Measurements from ENCODE around the gene PHF14.
"Not testable (repeated sequence)": the region's sequence is repeated elsewhere in the genome, so short reads cannot be mapped to it uniquely, and the experiment has no call there.

The PHF14 gene

GRCh38 chr7:10939911-10940703 lies 33.6 kb upstream of the PHF14 start:
- peak overlapping the region; percentile 93 for H3K4me3 ChIP-seq (ENCODE audit: low read length)
- DNase-seq (ENCODE audit: low read depth), result peak; percentile 93
- TF ChIP-seq CTCF (IDR thresholded peaks at IDR 0.05; ENCODE audit: insufficient read depth, low read depth, low read length, missing control alignments), result no peak

GRCh38 chr7:10940704-10941355 lies 32.8 kb upstream of the PHF14 start:
- DNase-seq (ENCODE audit: low read depth), result peak; percentile 38
- H3K4me3 ChIP-seq (ENCODE audit: low read length), result peak overlapping the region; percentile 77
- no peak for TF ChIP-seq CTCF (IDR thresholded peaks at IDR 0.05; ENCODE audit: insufficient read depth, low read depth, low read length, missing control alignments)

GRCh38 chr7:10950494-10950893 lies 23.2 kb upstream of the PHF14 start:
- no peak for TF ChIP-seq CTCF (IDR thresholded peaks at IDR 0.05; ENCODE audit: insufficient read depth, low read depth, low read length, missing control alignments)
- no peak overlapping the region for H3K4me3 ChIP-seq (ENCODE audit: low read length)
- no peak for DNase-seq (ENCODE audit: low read depth)

GRCh38 chr7:10950974-10951578 lies 22.6 kb upstream of the PHF14 start:
- not testable (repeated sequence) for H3K4me3 ChIP-seq (ENCODE audit: low read length); DNase-seq (ENCODE audit: low read depth)

GRCh38 chr7:10952588-10952987 lies 21.1 kb upstream of the PHF14 start:
- no peak overlapping the region for H3K4me3 ChIP-seq (ENCODE audit: low read length)
- TF ChIP-seq CTCF (IDR thresholded peaks at IDR 0.05; ENCODE audit: insufficient read depth, low read depth, low read length, missing control alignments), result no peak
- no peak for DNase-seq (ENCODE audit: low read depth)

- H3K4me3 ChIP-seq (ENCODE audit: low read length), result not testable (repeated sequence)
Measured at GRCh38 chr7:10953078-10953750, 20.5 kb upstream of the PHF14 start.

GRCh38 chr7:10956528-10956927 lies 17.1 kb upstream of the PHF14 start:
- DNase-seq (ENCODE audit: low read depth), result no peak
- TF ChIP-seq CTCF (IDR thresholded peaks at IDR 0.05; ENCODE audit: insufficient read depth, low read depth, low read length, missing control alignments), result no peak

More at GRCh38 chr7:10953078-10953750, 20.5 kb upstream of the PHF14 start:
- DNase-seq (ENCODE audit: low read depth), result not testable (repeated sequence)

GRCh38 chr7:10960242-10960641 lies 13.4 kb upstream of the PHF14 start:
- not testable (repeated sequence) for H3K4me3 ChIP-seq (ENCODE audit: low read length); DNase-seq (ENCODE audit: low read depth)

More at GRCh38 chr7:10956528-10956927, 17.1 kb upstream of the PHF14 start:
- H3K4me3 ChIP-seq (ENCODE audit: low read length), result no peak overlapping the region

- not testable (repeated sequence) for DNase-seq (ENCODE audit: low read depth); H3K4me3 ChIP-seq (ENCODE audit: low read length)
Measured at GRCh38 chr7:10965016-10965415, 8.7 kb upstream of the PHF14 start.

All from epithelial cell of esophagus (primary cell).